H1 (cell line): Measurements from ENCODE around the gene PDCL3. TPM values are rescaled to one million over a fixed set of nuclear protein-coding genes. Genes with fewer than 3 reads are reported as not detected.

Source experiments
- CTCF ChIA-PET: fragments of 300-600 bp; sonication (Branson Sonifier 250); formaldehyde crosslinking; loops from one replicate; lab custom pipeline; 2021; ENCODE audit not compliant: partially characterized antibody; lab: Charles Lee
- POLR2A ChIA-PET: fragments of 300-600 bp; sonication (Branson Sonifier 250); formaldehyde crosslinking; loops from one replicate; lab custom pipeline; 2021; ENCODE audit warnings: inconsistent platforms; ENCODE audit not compliant: partially characterized antibody; lab: Charles Lee
- DNase-seq, 2 experiments: peaks; one replicate each; pipeline versions ENCODE4 v3.0.0 to v3.0.0-alpha.2; 2010 to 2022; ENCODE audit warnings: low spot score in 2 of 2, low read depth in 1 of 2, mixed read lengths in 1 of 2
- FAIRE-seq: peaks from 2 replicates; lab custom pipeline; 2011; peaks lifted over from hg19 to GRCh38; lab: Jason Lieb, UNC
- H2AFZ ChIP-seq: 2 replicates; pipeline ENCODE4 v1.8.1; 2012; ENCODE audit warnings: low read length, inconsistent platforms
- H2AK5ac ChIP-seq: 2 replicates; pipeline ENCODE4 v1.6.1; 2013; ENCODE audit warnings: low read depth, low read length
- H2BK120ac ChIP-seq: replicated peaks from 2 replicates; pipeline ENCODE3; 2013; ENCODE audit warnings: low read depth, low read length, inconsistent platforms
- H2BK12ac ChIP-seq: 2 replicates; pipeline ENCODE4 v1.6.1; 2013; ENCODE audit warnings: low read depth, low read length
- H2BK15ac ChIP-seq: 2 replicates; pipeline ENCODE4 v1.6.1; 2013; ENCODE audit warnings: low read length
- H2BK20ac ChIP-seq: 2 replicates; pipeline ENCODE4 v1.6.1; 2013; ENCODE audit warnings: low read length
- H2BK5ac ChIP-seq: 2 replicates; pipeline ENCODE4 v1.6.1; 2013; ENCODE audit warnings: low read depth, low read length
- H3K14ac ChIP-seq: 2 replicates; pipeline ENCODE4 v1.6.1; 2013; ENCODE audit warnings: inconsistent platforms; ENCODE audit not compliant: insufficient read length
- H3K18ac ChIP-seq: 2 replicates; pipeline ENCODE4 v1.6.1; 2013; ENCODE audit warnings: low read length; ENCODE audit errors: extremely low read depth
- H3K23ac ChIP-seq: 2 replicates; pipeline ENCODE4 v1.6.1; 2013; ENCODE audit warnings: inconsistent platforms; ENCODE audit not compliant: insufficient read length
- H3K23me2 ChIP-seq: 2 replicates; pipeline ENCODE4 v1.6.1; 2013; ENCODE audit warnings: low read depth, low read length
- H3K27ac ChIP-seq: 2 replicates; pipeline ENCODE4 v1.6.1; 2011; ENCODE audit warnings: low read depth, low read length, inconsistent platforms
- H3K27me3 ChIP-seq, 4 experiments: replicated peaks in 1 of 4; 1 replicate in 1 of 4; 2 replicates in 3 of 4; pipeline versions ENCODE4 v1.6.1 to v1.8.1; 2011 to 2013; ENCODE audit warnings: low read length in 3 of 4, mild to moderate bottlenecking in 3 of 4, inconsistent platforms in 2 of 4, mixed read lengths in 2 of 4, moderate library complexity in 1 of 4; ENCODE audit not compliant: control insufficient read depth in 3 of 4, insufficient read depth in 3 of 4; ENCODE audit errors: extremely low read depth in 1 of 4
- H3K36me3 ChIP-seq, 4 experiments: 2 replicates each; pipeline versions ENCODE4 v1.6.1 to v1.8.1; 2011 to 2013; ENCODE audit warnings: mild to moderate bottlenecking in 4 of 4, low read length in 3 of 4, moderate library complexity in 2 of 4, control low read depth in 1 of 4, inconsistent platforms in 1 of 4; ENCODE audit not compliant: insufficient read depth in 4 of 4, control insufficient read depth in 2 of 4
- H3K4ac ChIP-seq: replicated peaks from 2 replicates; pipeline ENCODE3; 2013; ENCODE audit warnings: low read length, low read depth, mixed read lengths, inconsistent platforms; ENCODE audit not compliant: insufficient read length
- H3K4me1 ChIP-seq, 4 experiments: replicated peaks in 1 of 4; 1 replicate in 1 of 4; 2 replicates in 3 of 4; pipeline versions ENCODE4 v1.6.1 to v1.8.1; 2011 to 2013; ENCODE audit warnings: low read length in 3 of 4, inconsistent platforms in 2 of 4, mixed read lengths in 1 of 4; ENCODE audit not compliant: insufficient read depth in 4 of 4, control insufficient read depth in 3 of 4
- H3K4me2 ChIP-seq, 2 experiments: 2 replicates each; pipeline versions ENCODE4 v1.6.1 to v1.8.1; 2011 to 2013; ENCODE audit warnings: low read depth in 2 of 2, low read length in 2 of 2, control low read depth in 1 of 2, inconsistent platforms in 1 of 2, mild to moderate bottlenecking in 1 of 2; ENCODE audit not compliant: insufficient read depth in 1 of 2
- H3K4me3 ChIP-seq, 4 experiments: fragments of 200-600, 300-600 bp in 1 of 4; sonication (generic), shearing (Covaris generic), sonication (Bioruptor Twin) in 1 of 4; 2 replicates each; pipeline versions ENCODE4 v1.5.1 to v1.8.1; 2011 to 2016; ENCODE audit warnings: low read length in 4 of 4, low read depth in 3 of 4, control low read depth in 2 of 4, inconsistent platforms in 2 of 4, mild to moderate bottlenecking in 2 of 4, mixed read lengths in 1 of 4, moderate library complexity in 1 of 4; ENCODE audit not compliant: insufficient read depth in 2 of 4; ENCODE audit errors: extremely low read depth in 1 of 4
- H3K56ac ChIP-seq: replicated peaks from 2 replicates; pipeline ENCODE3; 2013; ENCODE audit warnings: low read depth, mild to moderate bottlenecking, mixed read lengths, low read length, inconsistent platforms; ENCODE audit not compliant: insufficient read length
- H3K79me1 ChIP-seq: 2 replicates; pipeline ENCODE4 v1.6.1; 2013; ENCODE audit warnings: low read depth, low read length, control low read depth
- H3K79me2 ChIP-seq, 2 experiments: 2 replicates each; pipeline versions ENCODE4 v1.6.1 to v1.8.1; 2012 to 2013; ENCODE audit warnings: low read length in 2 of 2, mild to moderate bottlenecking in 2 of 2, inconsistent platforms in 1 of 2; ENCODE audit not compliant: insufficient read depth in 2 of 2, control insufficient read depth in 1 of 2
- H3K9ac ChIP-seq, 4 experiments: replicated peaks in 1 of 4; 1 replicate in 1 of 4; 2 replicates in 3 of 4; pipeline versions ENCODE4 v1.6.1 to v1.8.1; 2011 to 2013; ENCODE audit warnings: low read depth in 3 of 4, low read length in 3 of 4, control low read depth in 2 of 4, mild to moderate bottlenecking in 2 of 4, moderate library complexity in 2 of 4, inconsistent platforms in 1 of 4; ENCODE audit errors: extremely low read depth in 1 of 4
- H3K9me3 ChIP-seq, 2 experiments: 2 replicates each; pipeline versions ENCODE4 v1.6.1 to v1.8.1; 2012 to 2013; ENCODE audit warnings: mild to moderate bottlenecking in 2 of 2, moderate library complexity in 2 of 2, control low read depth in 1 of 2, inconsistent platforms in 1 of 2, low read depth in 1 of 2, low read length in 1 of 2, mixed read lengths in 1 of 2; ENCODE audit not compliant: insufficient read depth in 2 of 2
- H4K20me1 ChIP-seq, 2 experiments: replicated peaks in 1 of 2; 2 replicates each; pipeline versions ENCODE3 to v1.8.1; 2011 to 2013; ENCODE audit warnings: inconsistent platforms in 2 of 2, low read length in 2 of 2, mild to moderate bottlenecking in 1 of 2; ENCODE audit not compliant: insufficient read depth in 2 of 2, control insufficient read depth in 1 of 2
- H4K5ac ChIP-seq: 2 replicates; pipeline ENCODE4 v1.6.1; 2013; ENCODE audit warnings: low read length, low read depth, mixed read lengths, inconsistent platforms; ENCODE audit not compliant: insufficient read length
- H4K8ac ChIP-seq: 2 replicates; pipeline ENCODE4 v1.8.0; 2013; ENCODE audit warnings: mild to moderate bottlenecking, moderate library complexity, low read length, inconsistent platforms; ENCODE audit not compliant: insufficient read depth; ENCODE audit errors: extremely low read depth
- H4K91ac ChIP-seq: replicated peaks from 2 replicates; pipeline ENCODE3; 2013; ENCODE audit warnings: low read length, mixed read lengths, inconsistent platforms; ENCODE audit not compliant: insufficient read length
- BCL11A ChIP-seq, 2 experiments: IDR thresholded peaks; one replicate each; pipeline ENCODE4 v1.6.1; 2011; ENCODE audit warnings: low read depth in 2 of 2, low read length in 2 of 2, mild to moderate bottlenecking in 2 of 2
- CBX5 ChIP-seq: fragments of 300-800, 300-1000 bp; sonication (generic); IDR thresholded peaks from 2 replicates; pipeline ENCODE4 v1.7.1; 2016; ENCODE audit warnings: antibody characterized with exemption, low read length, low read depth
- GTF2F1 ChIP-seq: IDR thresholded peaks from 2 replicates; pipeline ENCODE4 v1.6.1; 2012; ENCODE audit warnings: low read depth, low read length, improper control_type of control experiment, borderline replicate concordance
- RAD21 ChIP-seq, 2 experiments: IDR thresholded peaks in 1 of 2; conservative IDR thresholded peaks in 1 of 2; 2 replicates each; pipeline ENCODE4 v1.6.1; 2011; ENCODE audit warnings: low read depth in 2 of 2, low read length in 2 of 2, improper control_type of control experiment in 1 of 2, inconsistent platforms in 1 of 2, mild to moderate bottlenecking in 1 of 2, moderate library complexity in 1 of 2
- YY1 ChIP-seq: IDR thresholded peaks from 2 replicates; pipeline ENCODE4 v1.6.1; 2011; ENCODE audit warnings: low read depth, mild to moderate bottlenecking, low read length
- WGBS, 2 experiments: shearing (Covaris generic) in 1 of 2; methylation state at CpG; one replicate each; pipeline versions ENCODE4 v1.1.6 to v1.1.7; 2013 to 2015; ENCODE audit warnings: low lambda C conversion rate in 2 of 2, mixed read lengths in 2 of 2, inconsistent platforms in 1 of 2, low coverage in 1 of 2, missing lambda C conversion rate in 1 of 2; ENCODE audit not compliant: insufficient replicate concordance in 2 of 2, insufficient coverage in 1 of 2, insufficient read length in 1 of 2; ENCODE audit errors: extremely low coverage in 1 of 2, missing lambda C conversion rate in 1 of 2; 5-methylcytosine and 5-hydroxymethylcytosine counted together
- polyA plus RNA-seq, 7 experiments: library from polyadenylated mRNA; depleted of rRNA in 3 of 7; stranded (reverse) in 5 of 7; unstranded in 2 of 7; fragments of >200 nt in 5 of 7; fragments of 200-250 nt in 2 of 7; gene quantifications; 1 replicate in 5 of 7; 2 replicates in 1 of 7; 4 replicates in 1 of 7; pipeline versions ENCODE4 v1.2.1 to v1.2.3, GENCODE V29; 2011 to 2013; ENCODE audit warnings: missing spikeins in 2 of 7, mixed read lengths in 2 of 7
- total RNA-seq: library from RNA; stranded (reverse); fragmentation: NEBNext Ultra II Directional; extraction: Animal tissue kit (Norgen Biotek cat#: 25700); gene quantifications from 2 replicates; pipeline ENCODE4 v1.2.1, GENCODE V29; 2021

PDCL3 gene
- total and polyA plus RNA-seq, 2 of the 8 experiments (the other 6 are each of a cell fraction or from before 2014, with no cell fraction given) = 19.8 to 29.4 TPM

DNA sequence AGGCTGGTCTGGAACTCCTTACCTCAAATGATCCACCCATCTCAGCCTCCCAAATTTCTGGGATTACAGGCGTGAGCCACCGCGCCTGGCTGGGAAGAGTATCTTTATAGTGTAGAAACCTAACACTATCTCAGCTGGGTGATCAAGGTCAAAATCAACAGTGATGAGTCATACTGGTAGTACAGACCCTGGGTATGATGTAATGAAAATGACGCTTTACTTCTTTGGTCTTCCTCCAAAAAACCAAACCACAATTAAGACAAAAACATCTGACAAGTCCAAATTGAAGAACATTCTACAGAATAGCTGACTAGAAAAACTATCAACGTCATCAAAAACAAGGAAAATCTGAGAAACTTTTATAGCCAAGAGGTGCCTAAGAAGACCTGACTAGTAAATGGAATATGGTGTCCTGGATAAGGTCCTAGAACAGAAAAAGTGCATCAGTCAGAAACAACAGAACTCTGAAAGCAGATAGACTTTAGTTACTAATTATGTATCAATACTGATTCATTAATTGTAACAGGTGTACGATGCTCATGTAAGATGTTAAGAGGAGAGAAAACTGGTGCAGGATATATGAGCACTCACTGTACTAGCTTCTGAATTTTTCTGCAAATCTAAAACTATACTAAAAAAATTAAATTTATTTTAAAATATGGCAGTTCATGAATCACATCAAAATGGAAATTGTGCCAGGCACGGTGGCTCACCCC is 25.4 kb downstream of the PDCL3 start:
- Histone ChIP-seq H3K23ac (no peak overlapping the region), H2BK20ac (no peak overlapping the region), H2BK15ac (no peak overlapping the region), H3K9ac (no peak overlapping the region), H3K4me1 (no peaks in the 10 kb centered on the region), H3K18ac (no peak overlapping the region), H2BK12ac (no peak overlapping the region), H3K9me3 (no peaks in the 10 kb centered on the region), H4K91ac (no peak overlapping the region), H4K20me1 (no peaks in the 10 kb centered on the region), H2BK5ac (no peak overlapping the region), H3K27me3 (no peaks in the 10 kb centered on the region), H3K4me2 (no peak overlapping the region), H2AK5ac (no peak overlapping the region), H2AFZ (no peak overlapping the region), H3K27ac (no peak overlapping the region), H4K5ac (no peak overlapping the region), H3K4ac (no peak overlapping the region), H4K8ac (no peak overlapping the region), H3K23me2 (no peaks in the 10 kb centered on the region), H3K4me3 (no peak overlapping the region), H3K36me3 (no peaks in the 10 kb centered on the region), H3K79me1 (no peaks in the 10 kb centered on the region), H2BK120ac (no peak overlapping the region), H3K56ac (no peak overlapping the region), H3K14ac (no peak overlapping the region), H3K79me2 (no peaks in the 10 kb centered on the region)
- ChIA-PET CTCF (no interaction called here), POLR2A (interaction anchor here (0.6 kb wide), 1 partner anchor 681 kb away, joined by 4 read pairs; no protein-coding TSS in a partner anchor)
- DNase-seq = no peak
- FAIRE-seq = no peak
- WGBS, 2 experiments = 88% methylated on average over 7 of the region's 7 CpGs; no CpG with 5 or more reads in 1 of the 2 experiments
- TF ChIP-seq BCL11A (IDR thresholded peaks at IDR 0.05; ENCODE audit: low read depth in 2 of 2, low read length in 2 of 2) = no peak
- no peak for TF ChIP-seq RAD21 (IDR thresholded peaks at IDR 0.05 in 1 of 2, conservative IDR thresholded peaks at IDR 0.05 in 1 of 2; ENCODE audit: low read depth in 2 of 2, low read length in 2 of 2)
- TF ChIP-seq CBX5 = no peak
- no peak for TF ChIP-seq GTF2F1
- no peak for TF ChIP-seq YY1
